ENCODE data around the gene NMRK1.

NMRK1 gene

DNA sequence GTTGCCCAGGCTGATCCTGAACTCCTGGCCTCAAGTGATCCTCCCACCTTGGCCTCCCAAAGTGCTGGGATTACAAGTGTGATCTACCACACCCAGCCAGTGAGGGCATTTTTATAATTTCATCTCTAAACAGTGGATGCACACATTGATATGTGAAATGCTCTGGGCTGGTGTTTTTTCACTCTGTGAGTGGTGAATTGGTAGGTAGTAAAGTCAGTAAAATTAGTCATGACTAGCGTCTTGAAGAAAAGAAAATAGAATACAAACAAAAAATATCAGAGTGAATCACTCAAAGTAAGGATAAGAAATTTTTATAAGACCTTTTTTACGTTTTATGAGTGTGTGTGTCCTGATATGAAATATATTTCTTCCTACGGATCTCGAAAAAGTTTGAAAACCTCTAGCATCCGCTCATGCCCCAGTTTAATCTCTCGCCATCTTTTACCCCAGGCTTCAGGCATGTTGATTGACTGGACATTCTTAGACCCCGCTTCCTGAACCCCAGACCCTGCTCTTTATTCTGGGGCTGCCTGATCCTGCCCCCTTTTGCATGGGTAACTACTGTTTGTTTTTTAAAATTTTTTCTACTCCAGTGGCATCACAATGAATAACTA lies 14.3 kb upstream of the NMRK1 start:
- DNase-seq (ENCODE audit: low read depth in 3 of 3) = no peak

DNA sequence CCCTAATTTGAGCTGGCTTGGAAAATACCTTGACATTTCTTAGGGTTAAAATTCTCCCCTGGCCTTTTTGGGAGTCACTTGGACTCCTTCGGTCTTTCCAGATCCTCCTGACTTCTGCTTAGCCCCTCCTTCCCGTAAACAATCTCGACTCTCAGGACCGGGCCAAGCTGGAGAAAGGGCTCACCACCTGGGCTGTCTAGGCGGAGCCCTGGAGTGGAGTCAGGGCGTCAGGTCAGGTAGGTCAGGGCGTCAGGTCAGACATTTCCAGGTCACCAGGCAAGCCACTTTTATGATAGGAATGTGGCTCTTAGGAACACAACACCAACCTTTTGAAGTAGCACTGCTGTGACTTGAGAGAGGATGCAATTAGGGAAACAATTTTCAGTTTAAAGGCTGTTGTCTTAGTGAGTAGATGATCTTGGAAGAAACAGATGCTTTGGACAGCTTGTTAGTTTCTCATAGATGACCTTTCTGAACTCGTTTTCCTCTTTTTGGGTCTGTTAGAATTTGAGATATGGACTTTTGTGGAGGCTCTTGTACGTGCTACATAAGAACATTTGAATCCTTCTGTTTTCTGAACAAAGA lies 13.1 kb upstream of the NMRK1 start:
- no peak for DNase-seq (ENCODE audit: low read depth in 3 of 3)

DNA sequence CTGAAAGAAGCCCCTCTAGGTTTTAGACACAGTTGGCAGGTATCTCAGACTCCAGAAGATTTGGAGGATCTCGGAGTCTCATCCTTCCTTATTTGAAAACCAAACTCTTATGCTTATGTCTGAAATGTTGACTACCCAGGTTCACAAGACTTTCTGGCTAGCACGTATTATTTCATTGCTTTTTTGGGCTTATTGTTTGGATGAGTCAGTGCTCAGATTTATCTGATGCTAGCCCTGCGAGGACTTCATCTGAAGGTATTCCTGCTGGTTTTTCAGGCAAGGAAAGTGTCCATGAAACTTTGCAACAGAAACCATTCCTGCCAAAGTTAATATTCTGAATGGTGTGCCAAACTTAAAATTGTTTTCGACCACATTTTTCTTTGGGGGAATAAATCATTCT lies 8.8 kb upstream of the NMRK1 start:
- DNase-seq (ENCODE audit: low read depth in 3 of 3) = no peak

DNA sequence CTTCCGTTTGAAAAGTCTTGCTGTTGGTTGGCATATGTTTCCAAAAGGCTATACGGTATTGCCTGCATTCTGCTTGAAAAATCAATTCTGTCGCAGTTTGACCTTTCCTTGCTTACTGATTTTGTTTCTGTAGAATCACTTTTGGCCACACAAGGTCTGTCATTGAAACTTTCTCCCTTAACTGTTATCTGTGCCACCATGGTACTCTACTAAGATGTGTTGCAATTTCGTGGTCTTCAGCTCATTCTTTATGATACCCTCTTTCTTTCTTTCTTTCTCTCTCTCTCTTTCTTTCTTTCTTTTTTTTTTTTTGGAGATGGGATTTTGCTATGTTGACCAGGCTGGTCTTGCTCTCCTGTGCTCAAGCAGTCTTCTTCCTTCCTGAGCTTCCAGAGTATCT lies 4.8 kb upstream of the NMRK1 start:
- DNase-seq (ENCODE audit: low read depth in 3 of 3) = no peak

DNA sequence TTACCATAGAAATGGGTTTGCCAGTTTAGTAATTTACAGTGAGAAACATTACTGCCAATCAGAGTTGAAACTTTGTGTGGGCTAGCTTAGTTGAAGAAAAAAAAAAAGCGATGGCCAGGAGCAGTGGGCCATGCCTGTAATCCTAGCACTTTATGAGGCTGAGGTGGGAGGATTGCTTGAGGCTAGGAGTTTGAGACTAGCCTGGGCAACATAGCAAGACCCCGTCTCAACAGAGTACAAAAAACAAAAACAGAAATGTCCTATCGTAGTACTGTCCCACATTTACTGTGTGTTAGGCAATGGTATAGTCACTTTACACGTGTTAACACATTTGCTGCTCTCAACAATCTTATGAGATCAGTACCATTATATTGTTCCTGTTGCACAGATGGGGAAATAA lies 2.6 kb upstream of the NMRK1 start:
- DNase-seq (ENCODE audit: low read depth in 3 of 3) = no peak

DNA sequence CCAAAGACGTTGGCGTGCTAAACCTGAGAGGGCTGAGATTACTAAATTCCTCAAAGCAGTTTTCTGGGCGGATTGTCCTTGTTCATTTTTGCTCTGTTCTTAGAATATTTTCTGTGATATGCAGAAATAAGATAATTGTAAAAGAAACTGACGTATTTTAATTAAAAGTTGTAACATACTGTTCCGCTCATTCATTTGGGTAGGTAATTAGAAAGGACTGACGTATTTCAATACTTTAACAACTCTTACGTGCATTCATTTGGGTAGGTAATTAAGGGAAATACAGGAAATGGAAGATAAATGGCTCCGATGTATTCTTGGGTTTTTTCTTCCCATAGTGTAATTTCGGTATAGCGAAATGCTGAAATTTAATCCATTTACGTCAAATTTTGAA lies 1.4 kb upstream of the NMRK1 start:
- DNase-seq (ENCODE audit: low read depth in 3 of 3) = no peak

DNA sequence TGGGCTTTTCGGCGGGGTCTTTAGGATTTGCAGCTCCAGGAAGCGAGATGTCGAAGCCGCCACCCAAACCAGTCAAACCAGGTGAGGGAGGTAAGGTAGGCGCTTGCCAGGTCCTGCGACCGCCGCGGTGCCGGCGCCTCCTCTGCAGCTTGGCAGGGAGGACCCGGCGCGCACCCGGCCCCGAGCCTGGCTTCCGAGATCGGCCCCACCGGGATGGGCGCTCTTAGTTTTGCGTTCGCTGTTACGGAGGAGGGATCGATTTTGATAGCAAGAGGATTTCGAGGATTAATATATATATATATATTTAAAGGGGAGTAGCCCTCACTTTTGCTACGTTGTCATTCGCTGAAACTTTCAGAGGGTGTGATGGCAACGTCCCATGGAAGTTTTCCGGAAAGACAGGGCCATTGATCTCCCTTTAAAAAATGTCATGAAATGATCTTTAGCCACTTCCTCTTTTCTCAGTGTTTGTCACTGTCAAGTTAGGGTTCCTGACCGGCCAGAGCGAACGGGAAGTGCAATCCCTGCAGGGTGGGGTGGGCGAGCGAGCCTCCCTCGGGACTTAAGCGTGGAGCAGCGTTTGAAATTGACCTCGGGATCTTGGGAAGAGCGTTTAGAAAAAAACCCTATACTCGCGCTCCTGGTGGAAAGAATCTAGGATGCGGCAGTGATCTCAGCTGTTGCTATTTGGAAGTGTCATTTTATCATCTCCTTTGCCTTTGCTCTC lies 854 bp upstream of the NMRK1 start:
- DNase-seq (ENCODE audit: low read depth in 3 of 3) = no peak

DNA sequence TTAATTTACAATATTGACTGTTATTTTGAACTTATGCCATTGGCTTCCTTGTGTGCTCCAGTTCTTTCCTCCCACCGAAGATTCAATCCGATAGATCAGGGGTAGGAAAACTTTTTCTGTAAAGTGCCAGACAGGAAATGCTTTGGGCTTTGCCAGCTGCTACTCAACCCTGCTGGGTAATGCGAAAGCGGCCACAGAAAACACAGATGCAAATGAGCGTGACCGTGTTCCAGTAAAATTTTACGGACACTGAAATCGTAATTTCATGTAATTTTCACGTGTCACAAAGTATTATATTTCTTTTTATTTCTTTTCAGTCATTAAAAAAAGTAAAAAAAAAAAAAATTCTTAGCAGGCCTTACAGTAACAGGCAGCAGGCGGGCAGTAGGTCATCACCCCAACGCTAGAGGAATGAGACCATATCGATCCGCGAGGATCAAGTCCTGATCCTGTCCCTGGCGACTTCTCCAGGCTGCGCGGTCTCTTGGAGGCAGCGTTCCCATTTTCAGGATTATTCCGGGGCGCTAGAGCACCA lies 599 bp downstream of the NMRK1 start:
- peak in 1 of 3 donors; percentile 24 for DNase-seq (ENCODE audit: low read depth in 3 of 3)

DNA sequence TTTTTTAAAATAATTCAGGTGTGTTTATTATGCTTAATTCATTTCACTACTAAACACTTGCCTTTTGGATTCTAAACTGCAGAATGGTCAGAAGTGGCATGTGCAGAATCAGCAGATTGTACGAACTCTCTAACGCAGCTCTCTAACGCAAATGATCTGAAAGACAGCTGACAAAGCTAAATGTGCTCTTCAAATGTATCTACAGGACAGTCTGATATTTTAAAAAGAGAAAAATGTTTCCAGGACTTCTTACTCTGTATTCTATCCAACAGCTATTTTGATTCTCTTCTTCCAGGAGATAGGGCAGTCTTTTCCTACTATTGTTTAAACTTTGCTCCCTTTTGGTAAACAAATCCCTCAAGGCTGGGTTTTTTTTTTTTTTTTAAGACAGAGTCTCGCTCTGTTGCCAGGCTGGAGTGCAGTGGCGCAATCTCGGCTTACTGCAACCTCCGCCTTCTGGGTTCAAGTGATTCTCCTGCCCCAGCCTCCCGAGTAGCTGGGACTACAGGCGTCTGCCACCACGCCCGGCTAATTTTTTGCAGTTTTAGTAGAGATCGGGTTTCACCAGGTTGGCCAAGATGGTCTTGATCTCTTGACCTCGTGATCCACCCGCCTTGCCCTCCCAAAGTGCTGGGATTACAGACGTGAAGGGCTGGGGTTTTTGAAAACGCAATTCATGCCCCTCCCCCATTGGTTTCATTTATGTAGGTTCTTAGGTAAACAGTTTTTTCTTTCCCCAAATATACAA lies 1.2 kb downstream of the NMRK1 start:
- DNase-seq (ENCODE audit: low read depth in 3 of 3) = peak in 1 of 3 donors; percentile 10

DNA sequence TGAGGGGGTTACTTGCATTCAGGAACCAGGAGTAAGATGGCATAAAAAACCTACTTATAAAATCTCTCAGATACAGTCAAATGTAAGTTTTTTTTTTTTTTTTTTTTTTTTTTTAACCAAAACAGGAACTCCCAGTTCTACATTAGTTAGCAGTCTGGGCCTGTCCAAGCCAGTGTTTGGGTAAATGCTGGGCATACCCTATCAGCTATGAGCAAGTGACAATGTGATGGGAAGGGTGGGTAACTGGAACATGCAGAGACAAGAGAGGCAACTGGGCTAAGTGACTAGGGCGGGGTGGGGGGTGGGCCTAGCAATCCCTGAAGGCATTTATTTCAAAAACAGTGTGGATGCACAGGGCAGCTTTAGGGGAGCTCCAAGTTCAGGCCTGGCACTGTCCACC lies 2.3 kb downstream of the NMRK1 start:
- no peak for DNase-seq (ENCODE audit: low read depth in 3 of 3)

DNA sequence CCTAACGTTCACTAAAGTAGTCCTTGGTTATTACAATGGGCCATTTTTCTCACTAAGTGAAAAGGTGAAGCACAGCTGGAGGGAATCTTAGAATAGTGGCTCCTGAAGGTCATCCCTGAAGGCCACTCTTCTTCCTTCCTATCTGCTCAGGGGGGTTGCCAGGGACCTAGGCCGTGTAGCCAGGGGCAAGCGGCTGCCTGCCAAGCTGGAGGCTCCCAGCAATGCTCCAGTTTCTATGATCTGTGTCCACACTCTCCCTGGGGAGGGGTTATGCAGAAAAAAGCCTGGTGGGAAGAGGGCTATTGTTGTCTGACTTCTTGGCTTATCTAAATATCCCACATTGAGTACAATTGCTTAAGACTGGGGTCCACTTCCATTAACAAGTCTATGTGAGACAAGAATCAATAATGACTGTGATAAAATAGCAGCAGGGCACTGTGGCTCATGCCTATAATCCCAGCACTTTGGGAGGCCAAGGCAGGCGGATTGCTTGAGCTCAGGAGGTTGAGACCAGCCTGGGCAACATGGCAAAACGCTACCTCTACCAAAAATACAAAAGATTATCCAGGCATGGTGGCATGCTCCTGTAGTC lies 3.8 kb downstream of the NMRK1 start:
- no peak for DNase-seq (ENCODE audit: low read depth in 3 of 3)

DNA sequence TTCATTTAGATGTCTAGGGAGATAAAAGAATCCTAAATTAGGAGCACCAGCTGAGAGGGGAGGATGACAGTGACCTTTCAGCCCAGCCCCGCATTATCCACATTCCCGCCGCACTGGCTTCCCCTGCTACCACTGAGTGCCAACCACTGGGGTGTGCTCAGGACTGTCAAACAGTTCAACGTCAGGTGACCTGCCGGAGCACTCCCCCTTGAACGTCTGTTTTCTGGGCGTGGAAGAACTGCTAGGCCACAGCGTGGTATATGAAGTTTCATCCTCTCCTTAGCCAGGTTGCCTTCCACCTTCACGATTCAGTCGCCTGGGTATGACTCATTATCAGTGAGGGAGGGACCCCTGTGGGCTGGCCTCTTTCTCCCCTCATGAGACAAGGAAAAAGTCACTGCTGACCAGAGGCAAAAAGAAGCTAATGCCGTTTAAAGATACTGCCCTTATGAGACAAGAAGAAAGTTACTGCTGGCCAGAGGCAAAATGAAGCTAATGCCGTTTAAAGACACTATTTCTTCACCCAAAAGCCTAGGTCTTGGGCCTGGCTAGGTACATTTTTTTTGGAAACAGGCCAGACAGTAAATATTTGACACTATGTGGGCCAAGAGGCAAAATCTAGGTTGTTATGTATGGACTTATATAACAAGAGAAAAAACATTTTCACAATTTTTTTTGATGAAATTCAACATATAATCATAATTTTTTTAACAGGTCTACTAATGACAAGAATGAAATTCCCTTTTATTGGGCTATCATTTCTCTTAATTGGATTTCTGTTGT lies 4.6 kb downstream of the NMRK1 start:
- no peak for DNase-seq (ENCODE audit: low read depth in 3 of 3)

DNA sequence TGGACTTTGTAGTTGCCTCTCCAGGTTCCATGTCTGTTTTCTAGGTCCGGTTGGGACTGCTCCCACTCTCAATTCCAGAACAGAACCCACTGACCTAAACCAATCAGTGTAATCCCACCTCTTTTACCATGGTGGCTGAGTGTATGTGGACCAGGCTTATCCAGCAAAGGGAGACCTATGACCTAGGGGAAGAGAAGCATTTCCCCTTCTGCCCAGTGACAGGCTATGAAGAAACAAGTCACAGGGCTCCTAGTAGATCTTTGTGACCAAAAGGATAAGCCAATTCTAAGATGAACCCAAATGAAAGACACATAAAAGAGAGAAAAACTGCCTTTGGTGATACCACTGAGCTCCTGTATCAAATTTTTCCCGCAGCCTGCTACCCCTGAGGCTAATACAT lies 6.3 kb downstream of the NMRK1 start:
- DNase-seq (ENCODE audit: low read depth in 3 of 3) = no peak

DNA sequence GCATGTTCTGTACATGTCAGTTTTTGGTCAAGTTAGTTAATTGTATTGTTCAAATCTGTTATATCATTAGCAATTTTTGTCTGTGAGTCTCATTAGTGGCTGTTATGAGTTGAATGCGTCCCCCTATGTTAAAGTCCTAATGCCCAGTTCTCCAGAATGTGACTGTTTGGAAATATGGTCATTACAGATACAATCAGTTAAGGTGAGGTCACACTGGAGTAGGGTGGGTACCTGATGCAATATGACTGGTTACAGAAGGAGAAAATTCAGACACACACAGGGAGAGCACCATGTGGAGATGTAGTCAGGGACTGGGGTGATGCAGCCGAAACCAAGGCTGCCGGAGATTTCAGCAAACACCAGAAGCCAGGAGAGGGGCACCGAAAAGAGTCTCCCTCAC lies 15.1 kb downstream of the NMRK1 start:
- no peak for DNase-seq (ENCODE audit: low read depth in 3 of 3)

DNA sequence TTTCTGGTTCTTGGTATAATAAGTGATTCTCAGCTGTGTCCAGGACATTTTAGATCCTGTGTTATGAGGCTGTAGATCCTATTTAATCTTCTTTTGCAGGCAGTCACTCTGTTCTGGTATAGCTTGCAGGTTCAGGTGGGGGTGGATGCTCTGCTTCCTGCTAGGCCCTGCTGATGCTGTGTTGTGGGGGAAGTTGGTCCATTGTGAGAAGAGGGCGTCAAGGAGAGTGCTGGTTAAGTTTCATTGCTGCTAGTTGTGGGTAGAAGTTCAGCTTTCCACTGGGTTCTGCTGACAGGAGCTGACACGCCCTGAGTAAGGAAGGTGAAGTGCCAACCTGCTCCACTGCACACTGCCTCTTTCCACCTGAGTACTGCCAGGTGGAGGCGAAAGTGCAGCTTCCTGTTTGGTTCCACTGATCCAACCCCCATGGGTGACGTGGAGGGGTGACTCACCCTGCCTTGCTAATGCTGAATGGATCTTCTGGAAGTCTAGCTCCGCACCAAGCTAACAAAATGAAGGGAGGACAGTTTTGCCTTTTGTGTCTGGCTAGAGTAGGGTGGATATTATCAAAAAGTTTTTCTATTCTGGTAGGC lies 16.3 kb downstream of the NMRK1 start:
- DNase-seq (ENCODE audit: low read depth in 3 of 3) = peak in 2 of 3 donors; percentile 60 to 66

DNA sequence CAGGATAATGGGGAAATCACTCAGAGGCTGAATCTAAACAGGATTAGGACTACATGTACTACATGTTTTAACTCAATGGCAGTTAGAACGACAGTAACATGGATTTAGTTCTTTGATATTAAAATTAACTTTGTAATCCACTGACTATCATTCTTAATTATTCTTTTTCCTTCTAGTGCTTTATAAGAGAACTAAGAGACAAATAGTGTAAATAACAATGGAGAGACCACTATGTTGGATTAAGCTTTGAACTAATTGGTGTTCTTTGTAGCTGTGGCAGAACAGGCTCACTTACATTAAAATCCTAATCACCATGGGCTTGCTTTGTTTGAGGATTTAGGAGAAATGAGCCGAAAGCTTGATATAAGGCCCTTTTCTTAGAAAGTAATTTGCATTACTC lies 18.8 kb downstream of the NMRK1 start:
- DNase-seq (ENCODE audit: low read depth in 3 of 3) = no peak

DNA sequence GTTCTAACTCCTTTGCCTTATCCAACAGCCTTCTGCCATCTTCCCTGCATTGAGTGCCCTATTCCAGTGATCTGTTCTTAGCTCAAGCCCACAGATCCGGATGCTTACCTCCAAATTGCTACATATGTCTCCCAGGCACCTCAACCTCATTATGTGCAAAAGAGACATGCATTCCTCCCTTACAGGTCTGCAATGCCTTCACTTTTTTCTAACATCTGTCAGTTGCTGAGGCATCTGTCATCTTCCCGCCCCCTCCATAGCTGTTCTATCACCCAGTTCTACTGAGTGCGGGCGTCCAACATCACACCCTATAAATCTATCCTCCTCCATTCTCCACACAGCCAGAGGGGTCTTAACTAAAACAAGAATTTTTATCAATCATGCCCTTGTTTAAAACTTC lies 20.1 kb downstream of the NMRK1 start:
- DNase-seq (ENCODE audit: low read depth in 3 of 3) = no peak

DNA sequence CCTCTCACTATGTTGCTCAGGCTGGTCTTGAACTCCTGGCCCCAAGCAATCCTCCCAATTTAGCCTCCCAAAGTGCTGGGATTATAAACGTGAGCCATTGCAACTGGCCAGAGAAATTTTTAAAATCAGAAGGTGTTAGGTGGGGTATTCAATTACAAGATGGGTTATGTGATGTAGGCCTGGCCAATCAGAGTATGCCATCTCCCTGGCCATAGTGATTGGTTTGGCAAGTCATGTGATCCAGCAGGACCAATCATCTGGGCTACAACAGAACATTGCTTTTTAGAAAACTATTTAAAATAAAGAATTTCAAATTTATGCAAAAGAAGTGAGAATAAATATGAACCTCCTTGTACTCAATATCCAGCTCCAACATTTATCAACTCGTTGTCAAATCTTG lies 22.4 kb downstream of the NMRK1 start:
- DNase-seq (ENCODE audit: low read depth in 3 of 3) = no peak

DNA sequence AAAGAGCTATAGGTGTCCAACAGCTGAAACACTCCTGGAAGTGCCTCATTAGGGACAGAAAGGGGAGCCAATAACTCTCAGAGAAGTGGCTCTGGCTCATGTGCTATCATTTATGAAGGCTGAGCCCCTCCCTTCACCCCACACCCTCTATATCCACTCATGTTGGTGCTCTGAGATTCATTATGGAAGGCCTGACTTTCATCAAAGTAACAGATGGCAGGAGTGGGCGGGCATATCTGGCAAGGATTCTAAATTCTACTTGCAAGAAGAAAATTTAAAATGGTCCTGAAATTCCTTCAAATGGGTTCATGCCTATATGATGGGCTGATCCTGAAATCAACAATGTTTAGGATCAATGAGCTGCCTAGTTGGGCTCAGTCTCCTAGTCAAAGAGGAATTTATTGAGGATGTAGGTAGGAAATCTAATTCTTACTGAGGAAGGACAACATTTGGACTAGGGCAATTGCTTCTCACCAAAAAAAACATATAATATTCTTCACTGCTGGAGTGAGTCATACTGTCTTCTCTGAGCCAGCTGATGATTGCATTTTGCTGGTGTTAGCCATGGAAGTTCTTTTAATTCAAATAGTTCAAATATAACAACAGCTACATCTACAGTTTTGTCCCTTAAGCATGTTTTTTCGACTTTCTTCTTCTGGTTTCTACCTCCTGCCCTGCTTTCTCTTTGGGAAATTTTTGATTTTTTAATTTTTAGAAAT lies 23.5 kb downstream of the NMRK1 start:
- no peak for DNase-seq (ENCODE audit: low read depth in 3 of 3)
